ENCODE results near the gene ITPK1.

Gene ITPK1

DNA sequence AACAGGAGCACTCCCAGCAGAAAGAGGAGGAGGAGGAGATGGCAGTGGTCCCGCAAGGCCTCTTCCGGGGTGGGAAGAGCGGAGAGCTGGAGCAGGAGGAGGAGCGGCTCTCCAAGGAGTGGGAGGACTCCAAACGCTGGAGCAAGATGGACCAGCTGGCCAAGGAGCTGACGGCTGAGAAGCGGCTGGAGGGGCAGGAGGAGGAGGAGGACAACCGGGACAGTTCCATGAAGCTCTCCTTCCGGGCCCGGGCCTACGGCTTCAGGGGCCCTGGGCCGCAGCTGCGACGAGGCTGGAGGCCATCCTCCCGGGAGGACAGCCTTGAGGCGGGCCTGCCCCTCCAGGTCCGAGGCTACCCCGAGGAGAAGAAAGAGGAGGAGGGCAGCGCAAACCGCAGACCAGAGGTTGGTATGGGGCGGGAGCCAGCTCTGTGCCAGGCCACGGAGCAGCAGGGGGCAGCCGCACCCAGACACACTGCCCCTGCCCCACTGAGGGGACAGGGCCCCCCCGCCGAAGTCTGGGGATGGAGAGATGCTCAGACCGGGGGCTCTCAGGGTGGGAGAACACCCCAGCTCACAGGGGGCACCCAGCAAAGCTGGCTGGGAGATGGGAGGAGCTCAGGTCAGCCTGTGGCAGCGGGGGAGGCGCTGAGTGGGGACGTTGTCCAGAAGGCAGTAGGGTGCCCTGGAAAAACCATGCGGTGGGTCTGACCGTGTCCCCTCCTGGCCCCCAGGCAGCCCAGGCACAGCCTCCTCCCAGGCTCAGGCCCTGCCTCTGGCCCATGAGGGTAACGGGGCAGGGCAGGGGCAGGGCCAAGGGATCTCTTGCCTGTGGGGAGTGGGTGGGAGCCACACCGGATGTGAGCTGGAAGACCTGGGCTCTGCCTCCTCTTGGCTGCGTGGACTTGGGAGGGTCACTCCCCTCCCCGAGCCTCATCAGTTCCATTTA, 183.0 kb downstream of the ITPK1 start:
- no peak for DNase-seq

DNA sequence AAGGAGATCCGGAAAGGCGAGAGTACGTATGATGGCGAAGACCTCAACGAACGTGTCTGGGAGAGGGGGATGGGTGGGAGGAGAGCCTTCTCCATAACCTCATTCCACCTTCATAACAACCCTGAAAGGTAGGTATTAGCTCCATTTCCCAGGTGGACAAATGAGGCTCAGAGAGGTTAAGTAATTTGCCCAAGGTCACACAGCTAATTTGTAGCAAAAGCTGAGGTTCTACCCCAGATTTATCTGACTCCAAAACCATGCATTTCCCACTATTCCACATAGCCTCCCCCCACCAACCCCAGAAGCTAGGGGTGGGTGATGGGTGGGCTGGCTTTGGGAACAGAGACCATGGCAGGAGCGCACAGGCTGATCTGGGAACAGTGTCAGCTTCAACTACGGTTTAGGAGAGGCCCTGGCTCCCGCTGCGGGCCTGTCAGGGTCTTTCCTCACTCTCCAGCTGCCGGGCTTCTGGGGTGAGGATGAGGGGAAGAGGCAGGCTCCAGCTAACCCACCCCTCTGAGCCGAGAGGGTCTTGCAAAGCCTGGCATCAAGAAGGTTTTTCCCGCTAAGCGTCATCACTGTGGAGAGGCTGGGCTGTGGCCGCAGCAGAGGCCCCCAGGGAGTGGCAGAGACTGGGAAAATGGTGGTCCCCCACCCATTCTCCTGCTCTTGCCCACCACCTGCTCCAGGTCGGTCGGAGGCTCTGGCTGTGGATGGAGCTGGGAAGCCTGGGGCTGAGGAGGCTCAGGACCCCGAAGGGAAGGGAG, 183.9 kb downstream of the ITPK1 start:
- DNase-seq, result no peak

DNA sequence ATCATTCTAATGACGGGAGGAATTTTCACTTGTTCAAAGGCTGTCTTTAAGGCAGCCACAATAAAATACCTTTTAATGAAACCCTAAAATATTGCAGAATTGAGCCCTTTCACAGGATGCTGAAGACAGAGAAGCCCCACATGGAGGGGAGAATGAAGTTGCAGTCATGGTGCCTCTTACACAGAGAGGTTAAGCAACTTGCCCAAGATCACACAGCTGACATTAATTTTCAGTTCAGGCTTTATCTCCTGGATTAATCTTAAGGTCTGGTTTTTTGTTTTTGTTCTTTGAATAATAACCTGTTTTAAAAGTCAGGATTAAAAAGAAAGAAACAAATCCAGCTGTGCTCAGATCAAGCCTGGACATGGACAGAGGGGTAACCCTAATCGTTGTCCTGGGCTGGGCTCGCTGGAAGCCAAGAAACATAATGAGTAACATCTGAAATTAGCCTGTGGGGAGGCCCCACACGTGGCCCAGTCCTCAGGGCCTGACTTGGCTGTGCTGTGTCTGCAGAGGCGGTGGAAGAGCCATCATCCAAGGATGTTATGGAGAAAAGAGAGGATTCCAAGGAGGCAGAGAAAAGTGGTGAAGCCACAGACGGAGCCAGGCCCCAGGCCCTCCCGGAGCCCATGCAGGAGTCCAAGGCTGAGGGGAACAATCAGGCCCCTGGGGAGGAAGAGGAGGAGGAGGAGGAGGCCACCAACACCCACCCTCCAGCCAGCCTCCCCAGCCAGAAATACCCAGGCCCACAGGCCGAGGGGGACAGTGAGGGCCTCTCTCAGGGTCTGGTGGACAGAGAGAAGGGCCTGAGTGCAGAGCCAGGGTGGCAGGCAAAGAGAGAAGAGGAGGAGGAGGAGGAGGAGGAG, 184.8 kb downstream of the ITPK1 start:
- DNase-seq, result no peak

DNA sequence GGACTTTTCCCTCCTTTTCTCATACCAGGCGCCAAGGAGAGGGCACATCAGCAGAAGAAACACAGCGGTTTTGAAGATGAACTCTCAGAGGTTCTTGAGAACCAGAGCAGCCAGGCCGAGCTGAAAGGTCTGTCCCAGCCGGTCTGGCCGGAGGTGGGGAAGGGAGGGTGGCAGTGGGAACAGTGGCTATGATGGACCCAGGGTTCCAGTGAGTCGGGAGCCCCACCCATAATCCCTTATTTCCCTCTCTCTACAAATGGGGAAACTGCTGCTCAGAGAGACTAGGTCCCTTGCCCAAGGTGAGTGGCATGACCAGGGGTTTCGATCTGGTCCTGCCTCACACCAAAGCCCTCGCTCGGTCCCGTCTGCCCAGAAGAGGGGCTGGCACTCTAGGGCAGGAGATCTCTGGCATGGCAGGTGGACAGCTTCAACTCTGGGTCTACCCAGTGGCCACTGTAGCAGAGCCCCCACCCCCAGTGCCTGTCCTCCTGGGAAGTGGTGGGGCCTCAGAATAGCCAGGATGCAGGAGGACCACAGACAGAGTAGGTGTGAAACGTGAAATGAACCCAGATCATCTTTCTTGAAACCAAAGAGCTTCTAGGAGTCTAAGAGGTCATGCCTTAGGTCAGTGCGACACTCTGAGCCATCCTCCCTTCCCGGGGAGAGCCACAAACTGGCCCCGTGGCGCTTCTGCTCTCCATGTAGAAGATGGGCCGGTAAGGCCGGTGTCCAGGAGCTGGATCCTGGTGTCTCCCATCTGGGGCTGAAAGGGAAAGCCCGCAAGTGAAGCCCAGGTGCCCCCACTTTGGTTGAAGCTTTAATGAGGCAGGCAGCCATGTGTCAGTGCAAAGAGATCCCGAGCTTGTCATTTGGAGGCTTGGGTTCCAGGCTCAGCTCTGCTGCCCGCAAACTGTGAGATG, 185.8 kb downstream of the ITPK1 start:
- DNase-seq, result no peak

DNA sequence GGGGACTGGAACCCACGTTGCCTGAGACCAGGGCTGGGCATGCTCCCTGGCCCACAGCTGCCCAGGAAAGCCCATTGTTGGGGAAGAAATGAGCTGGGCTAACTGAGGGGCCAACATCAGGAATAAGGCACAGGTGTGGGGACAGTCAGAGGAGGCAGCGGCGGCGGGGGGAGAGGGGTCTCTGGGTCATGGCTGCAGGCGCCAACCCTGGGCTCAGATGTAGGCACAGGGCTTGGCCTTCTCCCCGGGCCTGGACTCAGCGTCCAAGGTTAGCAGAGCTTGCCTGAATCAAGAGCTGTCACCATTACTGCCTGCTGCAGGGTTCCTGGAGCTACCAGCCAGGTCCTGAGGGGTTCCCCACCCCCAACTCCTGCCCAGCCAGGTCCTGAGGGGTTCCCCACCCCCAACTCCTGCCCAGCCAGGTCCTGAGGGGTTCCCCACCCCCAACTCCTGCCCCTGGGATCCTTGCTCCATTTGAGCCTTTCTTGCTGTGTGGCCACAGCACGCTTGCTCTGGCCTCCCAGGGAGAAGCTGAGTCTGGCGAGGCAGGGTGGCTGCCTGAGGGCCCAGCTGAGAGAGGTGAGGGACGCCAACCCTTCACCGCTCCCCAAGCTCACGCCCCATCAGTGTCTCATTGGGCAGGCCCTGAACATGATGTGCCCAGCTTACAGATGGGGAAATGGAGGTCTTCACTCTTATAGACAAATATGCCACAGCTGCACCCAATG, 186.6 kb downstream of the ITPK1 start:
- no peak for DNase-seq

DNA sequence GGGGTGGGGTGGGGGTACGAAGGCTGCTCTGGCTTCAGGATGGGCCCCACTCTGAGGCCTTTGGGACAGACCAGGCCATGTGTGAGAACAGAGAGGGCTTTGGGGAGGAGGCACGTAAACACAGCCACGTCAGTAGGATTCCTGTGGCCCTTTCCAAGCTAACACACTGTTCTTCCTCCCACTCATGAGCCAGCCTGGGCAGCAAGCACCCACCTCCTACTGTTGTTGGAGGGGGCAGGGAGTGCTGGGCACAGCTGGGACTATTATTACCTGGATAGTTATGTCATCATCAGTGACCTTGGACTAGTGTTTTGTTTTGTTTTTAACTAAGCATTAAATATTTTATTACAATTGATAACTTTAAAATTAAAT, 187.5 kb downstream of the ITPK1 start:
- no peak for DNase-seq

DNA sequence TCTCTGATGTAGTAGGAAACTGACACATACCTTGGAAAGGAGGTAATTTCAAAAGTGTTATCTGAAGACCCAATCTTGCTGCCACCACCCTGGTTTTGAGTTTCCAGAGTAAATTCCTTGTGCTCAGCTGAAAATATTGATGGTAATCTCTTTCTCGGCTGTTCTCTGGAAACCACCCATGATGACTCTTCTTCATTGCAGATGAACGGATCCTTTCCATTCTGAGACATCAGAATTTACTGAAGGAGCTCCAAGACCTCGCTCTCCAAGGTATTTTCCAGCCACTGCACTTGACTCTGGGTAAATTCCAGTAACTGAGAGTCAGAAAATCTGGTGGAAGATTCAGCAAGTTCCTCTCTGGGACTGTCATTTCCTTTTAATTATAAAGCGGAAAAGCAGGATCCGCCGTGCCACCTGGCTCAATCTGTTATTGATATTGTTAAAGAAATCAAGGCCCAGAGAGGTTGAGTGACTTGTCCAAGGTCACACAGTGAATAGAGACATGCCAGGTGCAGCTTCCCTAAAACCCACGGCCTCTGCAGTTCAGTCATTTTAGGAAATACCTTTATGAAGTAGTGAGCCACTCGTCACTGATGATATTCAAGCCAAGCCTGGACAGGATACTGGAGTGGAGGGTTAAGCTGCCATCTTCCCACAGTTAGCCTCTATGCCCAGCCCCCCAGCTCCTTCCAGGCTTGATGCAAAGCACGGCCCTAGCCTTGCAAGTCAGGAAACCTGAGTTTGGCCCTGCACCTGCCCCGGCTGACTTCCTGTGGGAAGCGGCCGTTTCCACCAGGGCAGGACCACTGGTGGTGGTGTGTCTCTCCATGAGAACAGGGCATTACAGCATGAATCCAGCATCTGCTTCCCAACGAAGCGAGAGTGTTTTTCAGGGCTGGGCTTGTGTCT, 188.1 kb downstream of the ITPK1 start:
- no peak for DNase-seq

DNA sequence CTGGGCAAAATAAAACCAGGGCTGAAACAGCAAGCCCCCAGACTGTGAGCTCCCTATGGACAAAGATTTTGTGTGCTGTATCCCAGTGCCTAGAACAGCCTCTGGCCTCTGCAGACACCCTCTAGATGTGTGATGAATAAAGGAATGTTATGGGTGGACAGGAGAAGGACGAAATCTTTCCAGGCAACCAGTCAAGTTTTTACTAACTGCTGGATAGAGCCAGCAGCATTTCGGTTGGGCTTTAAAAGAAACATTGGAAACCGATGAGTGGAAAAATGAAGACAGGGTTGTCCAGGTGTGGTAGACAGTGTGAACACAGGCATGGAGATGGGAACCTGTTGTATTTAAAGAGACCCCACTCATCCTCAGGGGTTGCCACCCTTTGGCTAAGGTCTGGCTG, 188.8 kb downstream of the ITPK1 start:
- DNase-seq, result no peak

DNA sequence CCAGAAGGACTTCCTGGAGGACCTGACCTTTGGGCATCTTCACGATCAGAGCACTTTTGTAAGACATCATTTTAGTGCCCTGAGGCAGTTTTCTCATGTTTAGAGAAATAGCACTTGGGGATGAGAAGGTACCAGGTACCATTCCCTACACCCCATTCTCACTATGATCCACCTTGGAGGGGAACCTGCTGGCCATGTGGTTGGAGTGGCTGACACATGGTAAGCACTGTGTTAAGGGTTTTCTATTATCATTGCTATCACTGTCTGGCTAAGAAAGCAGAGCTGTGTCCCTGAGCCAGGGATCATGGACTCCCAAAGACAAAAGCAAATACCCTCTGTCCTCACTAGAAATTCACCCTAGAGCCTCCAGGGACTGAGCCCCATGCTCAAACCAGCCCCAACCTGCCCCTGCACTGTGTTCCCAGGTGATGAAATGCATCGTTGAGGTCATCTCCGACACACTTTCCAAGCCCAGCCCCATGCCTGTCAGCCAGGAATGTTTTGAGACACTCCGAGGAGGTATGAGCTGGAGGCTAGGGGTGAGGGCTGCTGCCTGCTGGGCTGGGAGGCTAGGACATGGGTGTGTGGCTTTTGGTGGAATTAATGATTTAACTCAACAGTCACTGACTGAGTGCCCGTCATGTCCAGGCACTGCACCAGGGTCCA, 189.4 kb downstream of the ITPK1 start:
- DNase-seq, result no peak

DNA sequence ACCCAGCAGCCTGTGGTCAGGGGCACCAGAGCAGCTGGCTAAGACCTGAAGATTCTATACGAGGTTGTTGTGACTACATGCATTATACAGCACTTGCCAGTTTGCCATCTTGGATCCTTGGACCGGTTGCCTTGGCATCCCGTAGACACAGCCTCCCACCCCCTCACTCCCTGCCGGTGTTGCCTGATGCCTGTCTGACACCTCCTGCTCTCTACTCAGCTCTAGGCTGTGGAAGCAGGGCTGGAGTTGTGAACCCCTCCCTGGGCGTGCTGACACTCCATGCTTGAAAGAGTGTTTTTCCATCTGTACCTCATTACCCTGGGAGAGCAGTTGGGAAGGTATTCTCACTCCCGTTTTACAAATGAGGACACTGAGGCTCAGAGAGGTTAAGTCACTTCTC, 190.3 kb downstream of the ITPK1 start:
- no peak for DNase-seq

DNA sequence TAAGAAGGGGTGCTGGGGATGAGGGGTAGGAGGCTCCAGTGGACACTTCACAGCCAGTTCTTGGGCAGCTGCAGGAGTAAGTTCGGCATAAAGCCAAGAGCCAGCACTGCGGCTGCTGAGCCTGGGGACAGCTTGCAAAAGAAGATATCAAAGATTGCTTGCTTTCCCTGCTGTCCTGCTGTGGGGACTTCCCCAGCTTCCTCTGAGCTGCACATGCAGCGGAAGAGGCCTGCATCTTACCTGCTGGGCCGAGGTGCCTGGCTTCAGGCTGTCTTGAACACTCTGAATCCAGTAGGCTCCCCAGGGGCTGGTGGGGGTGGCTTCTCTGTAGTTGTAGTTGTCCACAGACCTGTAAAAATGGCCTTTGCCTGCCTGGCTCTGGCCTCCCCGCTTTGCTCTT, 191.5 kb downstream of the ITPK1 start:
- DNase-seq, result no peak

DNA sequence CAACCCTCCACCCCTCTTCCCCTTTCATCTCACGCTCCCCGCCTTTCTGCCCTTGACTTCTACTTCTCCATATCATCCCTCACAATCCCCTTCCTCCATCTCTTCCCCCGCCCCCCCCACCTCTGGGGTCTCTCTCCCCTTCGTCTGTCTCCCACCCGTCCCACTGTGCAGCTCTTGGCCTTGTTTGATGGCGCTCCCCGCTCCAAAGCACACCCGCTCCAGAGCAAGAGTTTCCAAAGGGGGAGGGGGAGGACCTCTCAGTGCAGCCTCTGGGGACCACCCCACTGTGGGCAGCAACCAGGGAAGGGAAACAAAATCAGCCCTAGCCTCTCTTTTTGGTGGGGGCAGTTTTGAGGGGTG, 192.0 kb downstream of the ITPK1 start:
- DNase-seq, result no peak

DNA sequence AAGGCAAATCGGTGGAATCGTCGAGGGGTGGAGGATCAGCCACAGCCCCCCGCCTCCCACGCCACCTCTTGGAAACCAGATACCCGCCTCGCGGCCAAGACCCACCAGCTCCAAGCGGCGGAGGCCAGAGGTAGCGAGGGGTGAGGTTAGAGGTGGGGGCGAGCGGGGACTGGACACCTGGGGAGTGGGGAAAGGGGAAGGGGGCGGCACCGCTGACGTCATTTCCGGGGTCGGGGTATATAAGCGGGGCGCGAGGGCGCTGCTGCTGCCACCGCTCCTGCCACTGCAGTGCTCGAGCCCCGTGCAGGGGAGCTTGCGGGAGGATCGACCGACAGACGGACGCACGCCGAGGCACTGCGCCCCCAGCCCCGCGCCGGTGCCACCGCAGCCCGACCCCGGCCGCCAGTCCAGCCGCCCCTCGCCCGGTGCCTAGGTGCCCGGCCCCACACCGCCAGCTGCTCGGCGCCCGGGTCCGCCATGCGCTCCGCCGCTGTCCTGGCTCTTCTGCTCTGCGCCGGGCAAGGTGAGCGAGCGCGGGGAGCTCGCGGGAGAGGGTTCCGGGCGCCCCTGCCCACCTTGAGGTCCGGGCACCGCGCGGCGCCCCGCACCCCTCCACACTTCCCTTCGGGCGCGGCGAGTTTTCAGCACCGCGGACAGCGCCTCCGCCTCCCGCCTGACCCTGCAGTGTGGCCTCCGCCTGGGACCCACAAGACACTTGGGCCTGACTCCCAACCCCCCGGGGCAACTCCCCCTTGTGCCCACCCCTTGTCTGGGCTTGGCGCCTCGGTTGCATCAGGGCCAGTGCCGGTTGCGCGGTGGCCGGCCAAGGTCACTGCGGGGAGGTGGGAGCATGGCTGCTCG, 192.6 kb downstream of the ITPK1 start, which contains the start of gene CHGA:
Gene CHGA (plus strand): TSS at position 268 of the 861 bp plus-strand sequence. CDS start 210 bp downstream, at position 478.
- no peak for DNase-seq

DNA sequence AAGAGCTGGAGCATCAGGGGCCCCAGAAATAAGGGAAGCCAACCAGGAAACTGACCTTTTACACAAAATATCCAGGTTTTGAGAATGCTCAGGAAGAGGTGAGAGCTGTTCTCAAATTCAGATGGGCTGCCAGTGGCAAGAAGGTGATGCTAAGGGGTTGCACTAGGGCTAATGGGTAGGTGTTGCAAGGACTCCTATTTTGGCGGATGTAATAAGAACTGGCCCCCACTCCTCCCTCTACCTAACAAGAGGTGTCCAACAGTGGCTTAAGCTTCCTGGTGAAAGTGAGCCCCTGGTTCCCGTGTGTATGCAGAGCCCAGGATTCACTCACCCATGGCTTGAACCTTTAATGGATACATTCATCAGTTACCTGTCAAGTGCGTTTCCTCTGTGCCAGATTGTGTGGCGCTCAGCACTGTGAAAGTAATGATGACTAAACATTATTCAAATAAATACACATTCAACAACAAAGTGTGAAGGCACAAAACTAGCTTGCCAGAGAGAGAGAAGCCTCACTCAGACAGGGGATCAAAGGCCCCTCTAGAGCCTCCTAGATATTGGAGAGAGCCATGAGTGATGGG, 193.5 kb downstream of the ITPK1 start:
- DNase-seq, result no peak

DNA sequence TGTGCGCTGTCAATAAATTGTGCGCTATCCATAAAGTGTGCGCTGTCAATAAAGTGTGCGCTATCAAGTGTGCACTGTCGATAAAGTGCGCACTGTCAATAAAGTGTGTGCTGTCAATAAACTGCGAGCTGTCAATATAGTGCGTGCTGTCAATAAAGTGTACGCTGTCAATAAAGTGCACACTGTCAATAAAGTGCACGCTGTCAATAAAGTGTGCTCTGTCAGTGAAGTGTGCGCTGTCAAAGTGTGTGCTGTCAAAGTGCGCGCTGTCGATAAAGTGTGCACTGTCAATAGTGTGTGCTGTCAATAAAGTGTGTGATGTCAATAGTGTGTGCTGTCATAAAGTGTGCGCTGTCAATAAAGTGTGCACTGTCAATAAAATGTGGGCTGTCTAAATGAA, 195.7 kb downstream of the ITPK1 start:
- no peak for DNase-seq

DNA sequence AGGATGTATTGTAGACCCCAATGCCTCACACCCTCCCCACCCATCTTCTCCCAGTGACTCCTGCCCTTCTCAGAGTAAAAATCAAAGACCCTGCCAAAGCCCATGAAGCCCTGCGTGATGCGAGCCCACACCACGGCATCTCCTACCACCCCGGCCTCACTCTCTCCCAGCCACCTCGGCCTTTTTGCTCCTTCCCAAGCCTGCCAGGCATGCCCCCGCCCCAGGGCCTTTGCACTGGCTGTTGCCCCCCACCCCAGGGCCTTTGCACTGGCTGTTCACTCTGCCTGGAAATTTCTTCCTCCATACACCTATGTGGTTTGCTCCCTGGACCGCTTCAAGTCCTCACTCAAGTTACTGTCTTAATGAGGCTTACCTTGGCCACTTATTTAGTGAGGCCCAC, 197.8 kb downstream of the ITPK1 start:
- DNase-seq, result no peak

DNA sequence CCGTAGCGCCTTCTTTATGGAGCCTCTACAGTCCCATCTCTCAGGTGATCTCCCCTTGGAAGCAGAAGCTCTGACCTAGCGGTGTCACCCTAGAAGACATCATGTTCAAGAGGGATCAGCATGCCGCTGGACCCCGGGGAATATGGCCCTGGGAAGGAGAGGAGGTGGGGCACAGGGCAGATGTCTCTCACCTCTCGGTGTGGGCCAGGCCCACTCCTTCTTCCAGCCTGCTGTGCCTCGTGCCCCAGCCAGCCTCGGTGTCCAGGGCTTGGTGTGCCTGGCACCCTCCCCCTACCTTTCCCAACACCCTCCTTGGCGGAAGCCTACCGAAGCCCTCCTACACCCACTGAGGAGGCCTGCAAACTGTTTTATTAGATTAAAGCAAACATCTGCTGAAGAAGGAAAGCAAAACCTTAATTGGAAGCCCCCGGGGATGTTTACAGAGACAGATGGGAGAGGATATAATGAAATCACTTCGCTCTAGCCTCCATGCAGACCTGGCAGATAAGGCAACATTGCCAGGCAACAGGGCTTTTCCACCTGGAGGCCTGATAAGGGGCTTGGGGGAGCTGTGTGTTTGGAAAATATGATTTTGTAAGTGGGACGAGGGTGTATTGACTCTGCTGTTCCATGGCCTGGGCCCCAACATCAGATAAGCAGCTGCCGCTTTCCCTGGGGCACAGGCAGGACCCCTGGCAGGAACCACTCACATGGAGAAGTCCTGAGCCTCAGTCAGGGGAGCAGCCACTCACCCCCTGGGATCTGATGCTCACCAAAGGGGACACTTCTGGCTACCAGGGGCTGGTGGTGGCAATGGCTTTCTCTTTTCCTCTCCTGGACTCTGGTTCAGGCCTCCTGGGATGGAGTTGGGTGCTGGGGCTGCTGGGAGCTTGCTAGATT, 198.4 kb downstream of the ITPK1 start:
- DNase-seq, result peak; percentile 85
